Measurements from ENCODE around the gene ZNF215. TPM values are rescaled to one million over a fixed set of nuclear protein-coding genes. Genes with fewer than 3 reads are reported as not detected.
"Not testable (repeated sequence)": the region's sequence is repeated elsewhere in the genome, so short reads cannot be mapped to it uniquely, and the experiment has no call there.

ZNF215 gene
- total and polyA plus RNA-seq, 2 of the 4 experiments (the other 2 are of a cell fraction) = 3.4 to 7.7 TPM

DNA sequence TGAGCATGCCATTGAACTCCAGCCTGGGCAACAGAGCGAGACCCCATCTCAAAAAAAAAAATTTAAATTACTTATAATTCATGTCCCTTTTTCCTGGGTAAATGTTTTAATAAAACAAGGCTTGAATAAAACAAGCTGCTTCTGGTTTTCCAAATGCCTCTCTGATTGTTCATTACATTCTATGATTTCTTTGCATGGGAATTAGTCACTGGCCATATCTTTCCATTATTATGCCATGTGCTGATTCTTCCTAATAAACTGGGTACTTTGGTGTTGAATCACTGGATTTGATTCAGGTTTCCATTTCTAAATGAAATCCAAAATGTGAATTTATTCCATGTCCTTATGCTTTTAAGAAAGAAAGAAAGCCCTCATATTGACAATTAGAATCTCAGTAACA, 42.6 kb downstream of the ZNF215 start:
- BruUV-seq (replicated peaks) = no TSS peak
- no peak overlapping the region for H3K9ac ChIP-seq (ENCODE audit: low read depth, low read length)
- no peak overlapping the region for H2AK9ac ChIP-seq (replicated peaks; ENCODE audit: low read depth, low read length, poor library complexity)
- H3K9me3 ChIP-seq (ENCODE audit: control insufficient read depth, insufficient read depth, low read length) = no peaks in the 10 kb centered on the region
- peak overlapping the region; percentile 33; the same call in 1 of the 2 replicates for H2AK5ac ChIP-seq (ENCODE audit: low read depth, low read length)
- no peak overlapping the region for H2BK15ac ChIP-seq (ENCODE audit: low read depth, low read length)
- intact Hi-C loops (cut with micrococcal nuclease) = no loop called here
- no peak overlapping the region for H3K4me3 ChIP-seq (ENCODE audit: insufficient read depth, low read depth, low read length)
- no peak overlapping the region for H3K4ac ChIP-seq (ENCODE audit: low read depth, low read length)
- H3K27me3 ChIP-seq (ENCODE audit: control insufficient read depth, insufficient read depth, low read length) = no peaks in the 10 kb centered on the region
- H3K14ac ChIP-seq (replicated peaks; ENCODE audit: low read depth, low read length) = no peak overlapping the region; the same call in 1 of the 2 replicates
- no peak overlapping the region for H3K56ac ChIP-seq (ENCODE audit: extremely low read depth, insufficient read depth, low read length)
- no peaks in the 10 kb centered on the region for H4K20me1 ChIP-seq (ENCODE audit: insufficient read depth, low read length)
- 0 out of 2 replicates have a peak overlapping the region, but pooled peaks have one; percentile 29 for H2BK120ac ChIP-seq (ENCODE audit: low read depth, low read length)
- H3K23ac ChIP-seq (ENCODE audit: low read depth, low read length) = no peak overlapping the region
- H3K27ac ChIP-seq (ENCODE audit: insufficient read depth, low read length) = peak overlapping the region; percentile 40
- peak; percentile 70 for ATAC-seq (ENCODE audit: low read depth)
- no peak overlapping the region for H2BK20ac ChIP-seq (ENCODE audit: low read depth, low read length)
- in situ Hi-C loops (cut with MboI; ENCODE audit: low sequenced_read_pairs) = no loop called here
- no peaks in the 10 kb centered on the region for H3K36me3 ChIP-seq (ENCODE audit: control insufficient read depth, insufficient read depth, low read length)
- no peaks in the 10 kb centered on the region for H3K79me1 ChIP-seq (ENCODE audit: low read depth in 1 of 2, low read length in 2 of 2)
- peak overlapping the region; percentile 91 for H2BK5ac ChIP-seq (ENCODE audit: low read depth, low read length, poor library complexity, severe bottlenecking)
- TF ChIP-seq RFX5 (IDR thresholded peaks at IDR 0.05; ENCODE audit: low read depth, low read length) = no peak
- no peak for TF ChIP-seq BHLHE40 (IDR thresholded peaks at IDR 0.05; ENCODE audit: low read depth, low read length)
- TF ChIP-seq FOS (IDR thresholded peaks at IDR 0.05; ENCODE audit: low read depth, low read length) = peak; percentile 63
- TF ChIP-seq CHD1 (IDR thresholded peaks at IDR 0.05; ENCODE audit: low read depth, low read length) = no peak
- TF ChIP-seq MAFK (IDR thresholded peaks at IDR 0.05; ENCODE audit: low read depth, low read length) = no peak
- no peak for TF ChIP-seq MAZ (IDR thresholded peaks at IDR 0.05; ENCODE audit: borderline replicate concordance, low read depth, low read length)
- dilution Hi-C loops (cut with HindIII; ENCODE audit: low sequenced_read_pairs, unreplicated experiment) = no loop called here
- peak; percentile 82 for DNase-seq
- peak overlapping the region; percentile 14 to 55; a peak in 1 of 4 replicates for H4K8ac ChIP-seq (ENCODE audit: low read depth in 2 of 2, low read length in 2 of 2)
- H3K9me1 ChIP-seq (ENCODE audit: insufficient read depth, low read length) = no peaks in the 10 kb centered on the region
- ChIA-PET CTCF (no interaction called here), POLR2A (ENCODE audit: unreplicated experiment) (interaction anchor here (0.6 kb wide), 1 partner anchor 10 kb away, joined by 3 read pairs; no protein-coding TSS in a partner anchor)
- peak overlapping the region; percentile 71; the same call in 1 of the 2 replicates for H3K18ac ChIP-seq (ENCODE audit: low read depth, low read length)
- peaks cover 2% of the 10 kb centered on the region; the same call in 1 of the 2 replicates for H3K4me1 ChIP-seq (ENCODE audit: control insufficient read depth, insufficient read depth, low read length)
- no peak overlapping the region for H2AFZ ChIP-seq (replicated peaks; ENCODE audit: low read length, poor library complexity)
- peak overlapping the region; percentile 65; the same call in 1 of the 2 replicates for H3K4me2 ChIP-seq (ENCODE audit: low read depth, low read length)
- H4K5ac ChIP-seq (ENCODE audit: low read depth, low read length) = no peak overlapping the region; the same call in 1 of the 2 replicates
- H4K91ac ChIP-seq (ENCODE audit: insufficient read depth, low read depth, low read length) = no peak overlapping the region
- no CpG with 5 or more reads among the region's 1 CpG for WGBS, 2 experiments (ENCODE audit: extremely low coverage in 2 of 2, insufficient read length in 1 of 2)

DNA sequence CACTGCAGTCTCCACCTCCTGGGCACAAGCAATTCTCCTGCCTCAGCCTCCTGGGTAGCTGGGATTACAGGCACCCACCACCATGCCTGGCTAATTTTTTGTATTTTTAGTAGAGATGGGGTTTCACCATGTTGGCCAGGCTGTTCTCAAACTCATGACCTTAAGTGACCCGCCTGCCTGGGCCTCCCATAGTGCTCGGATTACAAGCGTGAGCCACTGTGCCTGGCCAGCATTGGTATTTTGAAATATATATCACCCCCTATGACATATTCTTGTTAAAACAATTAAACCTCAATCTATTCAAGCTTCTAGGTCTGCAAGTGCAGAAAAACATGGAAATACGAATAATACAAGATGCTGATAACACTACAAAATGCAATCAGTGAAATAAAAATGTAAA, 43.6 kb downstream of the ZNF215 start:
- H2AFZ ChIP-seq (replicated peaks; ENCODE audit: low read length, poor library complexity); H3K18ac ChIP-seq (ENCODE audit: low read depth, low read length); H3K36me3 ChIP-seq (ENCODE audit: control insufficient read depth, insufficient read depth, low read length); CTCF ChIA-PET; H3K4me2 ChIP-seq (ENCODE audit: low read depth, low read length); intact Hi-C loops (cut with micrococcal nuclease); H4K8ac ChIP-seq (ENCODE audit: low read depth in 2 of 2, low read length in 2 of 2); H2BK20ac ChIP-seq (ENCODE audit: low read depth, low read length); H2BK15ac ChIP-seq (ENCODE audit: low read depth, low read length); H3K23ac ChIP-seq (ENCODE audit: low read depth, low read length); H3K27ac ChIP-seq (ENCODE audit: insufficient read depth, low read length); H2AK5ac ChIP-seq (ENCODE audit: low read depth, low read length); dilution Hi-C loops (cut with HindIII; ENCODE audit: low sequenced_read_pairs, unreplicated experiment); H3K9ac ChIP-seq (ENCODE audit: low read depth, low read length); H2BK120ac ChIP-seq (ENCODE audit: low read depth, low read length); H4K20me1 ChIP-seq (ENCODE audit: insufficient read depth, low read length); H3K4me3 ChIP-seq (ENCODE audit: insufficient read depth, low read depth, low read length); H3K14ac ChIP-seq (replicated peaks; ENCODE audit: low read depth, low read length); BruUV-seq (replicated peaks); H3K27me3 ChIP-seq (ENCODE audit: control insufficient read depth, insufficient read depth, low read length); in situ Hi-C loops (cut with MboI; ENCODE audit: low sequenced_read_pairs); H3K79me1 ChIP-seq (ENCODE audit: low read depth in 1 of 2, low read length in 2 of 2); H3K4me1 ChIP-seq (ENCODE audit: control insufficient read depth, insufficient read depth, low read length); H3K4ac ChIP-seq (ENCODE audit: low read depth, low read length); H3K56ac ChIP-seq (ENCODE audit: extremely low read depth, insufficient read depth, low read length); H4K5ac ChIP-seq (ENCODE audit: low read depth, low read length); H2AK9ac ChIP-seq (replicated peaks; ENCODE audit: low read depth, low read length, poor library complexity); H4K91ac ChIP-seq (ENCODE audit: insufficient read depth, low read depth, low read length); H3K9me1 ChIP-seq (ENCODE audit: insufficient read depth, low read length); H3K9me3 ChIP-seq (ENCODE audit: control insufficient read depth, insufficient read depth, low read length): not testable (repeated sequence)
- ATAC-seq (ENCODE audit: low read depth) = peak; percentile 77
- peak; percentile 53 for DNase-seq
- WGBS, 2 experiments (ENCODE audit: extremely low coverage in 2 of 2, insufficient read length in 1 of 2) = no CpG with 5 or more reads among the region's 4 CpGs
- H2BK5ac ChIP-seq (ENCODE audit: low read depth, low read length, poor library complexity, severe bottlenecking) = peak overlapping the region; percentile 75
- POLR2A ChIA-PET (ENCODE audit: unreplicated experiment) = interaction anchor here (0.6 kb wide), 1 partner anchor 25 kb away, joined by 3 read pairs; no protein-coding TSS in a partner anchor

Data from IMR-90 (cell line).